Upper lobe of left lung (tissue), 6 donors: ENCODE measurements around the gene GID8. TPM values are rescaled to one million over a fixed set of nuclear protein-coding genes. Genes with fewer than 3 reads are reported as not detected.

Source experiments
- ATAC-seq, 2 donors: fragments of 200-7000 bp; cut with Tn5 transposase; one replicate each; pipeline ENCODE4 v1.9.1; 2022; ENCODE audit warnings: mild to moderate bottlenecking in 2 of 2, moderate library complexity in 2 of 2; ENCODE audit not compliant: low FRiP score in 2 of 2
- DNase-seq, 2 donors: peaks; one replicate each; pipeline ENCODE4 v3.0.0-alpha.2; 2019 to 2020
- H3K27ac ChIP-seq, 4 donors: fragments of 200-600 bp; sonication (generic); one replicate each; pipeline ENCODE4 v1.5.1; 2016 to 2019
- H3K27me3 ChIP-seq, 4 donors: fragments of 200-600 bp; sonication (generic); one replicate each; pipeline ENCODE4 v1.5.1; 2017 to 2019
- H3K36me3 ChIP-seq, 4 donors: fragments of 200-600 bp; sonication (generic); one replicate each; pipeline ENCODE4 v1.5.1; 2016 to 2019
- H3K4me1 ChIP-seq, 4 donors: fragments of 200-600 bp; sonication (generic); one replicate each; pipeline ENCODE4 v1.5.1; 2018 to 2019
- H3K4me3 ChIP-seq, 4 donors: fragments of 200-600 bp; sonication (generic); one replicate each; pipeline ENCODE4 v1.5.1; 2017 to 2019; ENCODE audit warnings: mild to moderate bottlenecking in 2 of 4, moderate library complexity in 1 of 4
- H3K9me3 ChIP-seq, 4 donors: fragments of 200-600 bp; sonication (generic); one replicate each; pipeline ENCODE4 v1.5.1; 2018 to 2019
- EP300 ChIP-seq, 4 donors: sonication (generic); formaldehyde crosslinking; IDR thresholded peaks; one replicate each; pipeline ENCODE4 v1.5.1; 2017; ENCODE audit warnings: antibody characterized with exemption in 4 of 4, control low read depth in 2 of 4
- POLR2A ChIP-seq, 4 donors: fragments of 450-650 bp; IDR thresholded peaks; one replicate each; pipeline ENCODE4 v1.5.1; 2016 to 2017; ENCODE audit warnings: antibody characterized with exemption in 4 of 4, mild to moderate bottlenecking in 2 of 4
- POLR2AphosphoS5 ChIP-seq, 2 donors: sonication (generic); formaldehyde crosslinking; IDR thresholded peaks; one replicate each; pipeline ENCODE4 v1.5.1; 2017; ENCODE audit warnings: antibody characterized with exemption in 2 of 2
- WGBS, 2 donors: methylation state at CpG; one replicate each; pipeline ENCODE4 v1.1.5; 2017 to 2018; 5-methylcytosine and 5-hydroxymethylcytosine counted together
- total RNA-seq, 6 donors: library from RNA; depleted of rRNA in 4 of 6; stranded (reverse); fragments of >200 nt in 4 of 6; gene quantifications; one replicate each; pipeline versions ENCODE4 v1.1.0 to v1.2.1, GENCODE V29; 2016 to 2021
- TF ChIP-seq, protein P1 (sequence below), 6 experiments: fragments of 450-650 bp in 4 of 6; fragments of 200-600 bp in 2 of 6; sonication (generic) in 2 of 6; IDR thresholded peaks; one replicate each; pipeline ENCODE4 v1.5.1; 2016 to 2019; ENCODE audit warnings: antibody characterized with exemption in 6 of 6
- donor health status: DM: no; HTN: no; CAD: no; lungs with moderate emphysema.
- donor health status: DM: no; HTN: yes; CAD: no; lungs with severe emphysema.

GID8 gene
- total RNA-seq, 6 donors from 2014 or later: 18.6 to 33.2 (median 26.3) TPM

DNA sequence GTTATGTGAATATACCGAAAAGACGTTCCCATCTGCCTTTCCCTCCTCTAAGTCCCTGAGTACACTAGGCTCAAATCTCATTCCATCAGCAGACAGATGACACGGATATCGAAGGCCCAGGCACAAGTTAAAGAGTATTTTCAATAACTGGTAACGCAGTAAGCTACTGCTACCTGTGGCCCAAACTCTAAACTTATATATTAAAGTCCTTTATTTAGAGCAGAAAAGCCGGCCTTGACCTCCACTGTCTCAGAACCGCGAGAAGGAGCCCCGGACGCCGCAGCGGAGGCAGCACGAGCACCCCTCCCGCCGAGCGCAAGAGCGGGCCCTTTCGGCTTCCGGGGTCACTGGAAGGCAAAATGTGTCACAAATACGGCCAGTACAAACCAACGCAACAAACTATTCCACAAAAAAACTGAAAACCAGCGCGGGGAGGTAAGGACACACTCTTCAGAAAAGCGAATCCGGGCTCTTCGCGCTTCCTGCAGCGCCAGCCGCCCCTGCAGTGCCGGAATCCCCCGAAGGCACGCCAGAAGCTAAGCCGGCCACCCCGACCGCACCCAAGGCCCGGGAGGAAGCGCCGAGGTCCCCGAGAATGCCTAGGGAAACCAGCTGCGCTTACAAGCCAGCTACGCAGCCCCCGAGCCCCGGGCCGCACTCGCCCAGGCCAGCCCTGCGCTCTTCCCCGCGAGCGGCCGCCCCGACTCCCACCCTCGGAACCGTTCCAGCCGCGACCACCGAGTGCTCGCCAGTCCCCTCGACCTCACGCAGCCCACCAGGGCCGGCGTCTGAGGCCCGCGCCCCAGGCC is 12.3 kb upstream of the GID8 start:
- Histone ChIP-seq H3K27me3 (no peaks in the 10 kb centered on the region), H3K4me3 (peak overlapping the region; percentile 67 to 98 (median 82)), H3K9me3 (no peaks in the 10 kb centered on the region), H3K36me3 (no peaks in the 10 kb centered on the region), H3K27ac (peak overlapping the region; percentile 98 to 99 (median 98)), H3K4me1 (peaks cover 67 to 79% (median 73%) of the 10 kb centered on the region in 4 donors)
- TF ChIP-seq, protein P1, sequence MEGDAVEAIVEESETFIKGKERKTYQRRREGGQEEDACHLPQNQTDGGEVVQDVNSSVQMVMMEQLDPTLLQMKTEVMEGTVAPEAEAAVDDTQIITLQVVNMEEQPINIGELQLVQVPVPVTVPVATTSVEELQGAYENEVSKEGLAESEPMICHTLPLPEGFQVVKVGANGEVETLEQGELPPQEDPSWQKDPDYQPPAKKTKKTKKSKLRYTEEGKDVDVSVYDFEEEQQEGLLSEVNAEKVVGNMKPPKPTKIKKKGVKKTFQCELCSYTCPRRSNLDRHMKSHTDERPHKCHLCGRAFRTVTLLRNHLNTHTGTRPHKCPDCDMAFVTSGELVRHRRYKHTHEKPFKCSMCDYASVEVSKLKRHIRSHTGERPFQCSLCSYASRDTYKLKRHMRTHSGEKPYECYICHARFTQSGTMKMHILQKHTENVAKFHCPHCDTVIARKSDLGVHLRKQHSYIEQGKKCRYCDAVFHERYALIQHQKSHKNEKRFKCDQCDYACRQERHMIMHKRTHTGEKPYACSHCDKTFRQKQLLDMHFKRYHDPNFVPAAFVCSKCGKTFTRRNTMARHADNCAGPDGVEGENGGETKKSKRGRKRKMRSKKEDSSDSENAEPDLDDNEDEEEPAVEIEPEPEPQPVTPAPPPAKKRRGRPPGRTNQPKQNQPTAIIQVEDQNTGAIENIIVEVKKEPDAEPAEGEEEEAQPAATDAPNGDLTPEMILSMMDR (IDR thresholded peaks at IDR 0.05): no peak
- TF ChIP-seq POLR2AphosphoS5 (IDR thresholded peaks at IDR 0.05): no peak
- TF ChIP-seq EP300 (IDR thresholded peaks at IDR 0.05): no peak
- TF ChIP-seq POLR2A (IDR thresholded peaks at IDR 0.05): no peak
- ATAC-seq (peak in 1 of 2 donors; percentile 36), DNase-seq (peak; percentile 34 to 85)
- 0% methylated on average over 19 to 62 of the region's 63 CpGs for WGBS, 2 donors

DNA sequence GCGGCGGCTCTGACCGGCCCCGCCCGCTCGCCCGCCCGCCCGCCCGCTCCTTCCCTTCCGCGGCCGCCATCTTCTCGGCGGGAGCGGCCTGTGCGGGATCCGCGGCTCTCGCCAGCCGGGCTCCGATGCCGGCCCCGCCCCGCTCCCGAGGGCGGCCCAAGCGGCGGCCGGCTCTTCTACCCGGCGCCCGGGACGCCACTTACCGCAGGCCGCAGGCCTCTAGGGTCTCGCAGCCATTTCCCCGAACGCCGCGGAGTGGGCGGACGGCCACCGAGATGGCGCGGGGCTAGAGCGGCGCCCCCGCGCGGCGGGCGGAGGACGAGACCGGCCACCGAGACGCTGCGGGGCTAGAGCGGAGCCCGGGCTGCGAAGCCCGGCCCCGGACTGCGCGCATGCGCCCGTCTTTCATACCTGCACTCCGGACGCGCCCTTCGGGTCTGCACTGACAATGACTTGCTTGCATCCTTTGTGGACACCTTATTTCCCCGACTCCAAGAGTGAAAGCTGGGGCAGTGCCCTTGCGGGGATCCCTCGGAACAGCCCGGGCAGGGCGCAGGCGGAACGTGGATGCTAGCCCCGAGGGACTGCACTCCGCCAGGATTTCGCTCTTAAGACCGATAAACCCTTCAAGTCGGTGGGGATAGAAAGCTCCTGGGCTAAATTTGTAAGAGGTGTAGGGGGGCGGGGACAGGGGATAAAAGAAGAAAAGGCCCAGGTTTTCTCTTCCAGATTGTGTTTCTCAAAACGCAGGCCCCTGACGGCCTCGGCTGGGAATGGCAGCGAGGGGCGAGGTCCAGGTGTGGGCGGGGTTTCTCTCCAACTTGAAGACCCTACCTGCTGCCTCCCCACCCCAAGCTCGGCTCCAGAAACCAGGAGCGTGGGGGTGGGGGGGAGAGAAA is 11.5 kb upstream of the GID8 start, which contains the start of gene DIDO1:
Gene DIDO1 (minus strand): TSS at position 277 of the 899 bp plus-strand sequence.
- Histone ChIP-seq H3K27ac (peak within 1 kb of the TSS; percentile 98 to 99 (median 98)), H3K4me3 (peak within 1 kb of the TSS; percentile 67 to 98 (median 82)), H3K4me1 (peaks cover 59 to 71% (median 64%) of the 10 kb centered on the region in 4 donors), H3K36me3 (no peaks in the 10 kb centered on the region), H3K27me3 (no peaks in the 10 kb centered on the region), H3K9me3 (no peaks in the 10 kb centered on the region)
- TF ChIP-seq POLR2AphosphoS5 (IDR thresholded peaks at IDR 0.05) (peak; percentile 74 to 78), POLR2A (IDR thresholded peaks at IDR 0.05) (peak; percentile 27 to 89 (median 64)), EP300 (IDR thresholded peaks at IDR 0.05) (no peak)
- TF ChIP-seq, protein P1 (IDR thresholded peaks at IDR 0.05): peak; percentile 76 to 95 (median 87)
- WGBS, 2 donors: 5 to 7% methylated on average over 21 to 24 of the region's 92 CpGs
- DNase-seq: peak; percentile 94 to 98
- peak; percentile 93 to 95 for ATAC-seq

DNA sequence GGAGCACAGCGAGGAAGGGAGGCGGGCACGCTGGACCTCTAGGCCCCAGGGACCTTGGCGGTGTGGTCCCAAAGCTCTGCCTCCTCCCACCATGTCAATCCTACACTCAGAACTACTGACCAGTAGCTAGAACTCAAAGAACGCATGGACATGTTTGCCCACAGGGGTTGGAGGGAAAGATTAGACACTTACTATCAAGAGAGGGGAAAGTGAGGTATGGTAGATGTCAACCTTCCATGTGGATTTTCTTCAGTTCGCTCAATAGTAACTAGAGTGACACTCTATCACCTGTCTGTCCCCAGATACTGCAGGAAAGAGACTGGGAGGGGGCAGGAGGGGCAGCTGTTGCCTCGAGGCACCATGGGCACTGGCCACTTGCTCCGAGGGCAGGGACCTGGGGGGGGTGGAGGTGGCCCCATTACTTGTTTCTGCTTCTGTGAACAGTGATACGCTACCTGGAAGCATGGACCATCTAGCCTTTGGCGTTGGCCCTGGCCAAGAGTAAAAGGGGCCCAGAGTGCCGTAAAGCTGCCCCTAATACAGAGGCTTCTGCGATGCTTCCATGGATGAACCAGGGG is 10.7 kb upstream of the GID8 start:
- Histone ChIP-seq H3K36me3 (no peaks in the 10 kb centered on the region), H3K27me3 (no peaks in the 10 kb centered on the region), H3K9me3 (no peaks in the 10 kb centered on the region), H3K4me3 (peak overlapping the region in 3 of 4 donors; percentile 77 to 98 (median 88)), H3K4me1 (peaks cover 54 to 66% (median 58%) of the 10 kb centered on the region in 4 donors), H3K27ac (peak overlapping the region; percentile 98 to 99 (median 98))
- WGBS, 2 donors: 76 to 81% methylated on average over 8 to 12 of the region's 12 CpGs
- peak in 1 of 2 donors; percentile 17 for DNase-seq
- no peak for ATAC-seq
- no peak for TF ChIP-seq EP300 (IDR thresholded peaks at IDR 0.05)
- no peak for TF ChIP-seq POLR2AphosphoS5 (IDR thresholded peaks at IDR 0.05)
- TF ChIP-seq POLR2A (IDR thresholded peaks at IDR 0.05): no peak
- TF ChIP-seq, protein P1 (IDR thresholded peaks at IDR 0.05): no peak

DNA sequence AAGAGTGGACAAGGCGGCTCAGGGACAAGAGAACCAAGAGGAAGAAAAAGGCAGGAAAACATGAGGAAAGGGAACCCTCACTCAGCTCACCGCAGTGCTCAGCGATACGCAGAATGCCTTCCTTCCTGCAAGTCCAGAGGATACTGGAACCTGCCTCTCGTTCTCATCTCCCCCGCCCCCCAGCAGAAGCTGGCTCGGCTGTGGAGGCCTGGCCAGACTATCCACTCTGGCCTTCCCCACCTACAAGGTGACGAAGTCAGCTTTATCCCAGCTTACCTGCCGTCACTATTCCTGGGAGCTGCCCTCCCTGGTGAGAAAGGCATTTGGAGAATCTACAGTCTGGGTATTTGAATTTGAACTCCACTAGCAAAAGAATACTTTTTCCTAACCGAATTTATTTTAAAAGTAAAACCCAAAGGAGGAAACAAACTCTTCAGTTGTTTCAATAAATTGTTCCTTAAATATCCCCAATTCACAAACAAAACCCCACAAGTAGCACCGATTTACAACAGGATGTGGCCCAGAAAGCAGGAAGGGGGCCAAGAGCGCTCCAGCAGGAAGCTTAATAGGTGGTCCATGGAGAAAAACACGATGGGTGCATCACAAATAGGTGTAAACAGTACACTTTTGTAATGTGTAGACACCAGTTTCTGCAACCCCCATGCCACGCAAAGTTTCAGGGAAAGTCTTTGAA is 9.6 kb upstream of the GID8 start:
- DNase-seq (peak in 1 of 2 donors; percentile 21), ATAC-seq (no peak)
- Histone ChIP-seq H3K36me3 (peaks cover 0 to 5% (median 0%) of the 10 kb centered on the region in 4 donors), H3K4me3 (peak overlapping the region; percentile 32 to 76 (median 53)), H3K4me1 (peaks cover 42 to 54% (median 47%) of the 10 kb centered on the region in 4 donors), H3K9me3 (no peaks in the 10 kb centered on the region), H3K27me3 (no peaks in the 10 kb centered on the region), H3K27ac (peak overlapping the region; percentile 87 to 90 (median 90))
- 25 to 30% methylated on average over 14 of the region's 14 CpGs for WGBS, 2 donors
- TF ChIP-seq, protein P1 (IDR thresholded peaks at IDR 0.05): no peak
- TF ChIP-seq POLR2AphosphoS5 (IDR thresholded peaks at IDR 0.05): no peak
- TF ChIP-seq EP300 (IDR thresholded peaks at IDR 0.05): no peak
- TF ChIP-seq POLR2A (IDR thresholded peaks at IDR 0.05): no peak
